ENCODE results near the gene SDK1.

SDK1 gene

DNA sequence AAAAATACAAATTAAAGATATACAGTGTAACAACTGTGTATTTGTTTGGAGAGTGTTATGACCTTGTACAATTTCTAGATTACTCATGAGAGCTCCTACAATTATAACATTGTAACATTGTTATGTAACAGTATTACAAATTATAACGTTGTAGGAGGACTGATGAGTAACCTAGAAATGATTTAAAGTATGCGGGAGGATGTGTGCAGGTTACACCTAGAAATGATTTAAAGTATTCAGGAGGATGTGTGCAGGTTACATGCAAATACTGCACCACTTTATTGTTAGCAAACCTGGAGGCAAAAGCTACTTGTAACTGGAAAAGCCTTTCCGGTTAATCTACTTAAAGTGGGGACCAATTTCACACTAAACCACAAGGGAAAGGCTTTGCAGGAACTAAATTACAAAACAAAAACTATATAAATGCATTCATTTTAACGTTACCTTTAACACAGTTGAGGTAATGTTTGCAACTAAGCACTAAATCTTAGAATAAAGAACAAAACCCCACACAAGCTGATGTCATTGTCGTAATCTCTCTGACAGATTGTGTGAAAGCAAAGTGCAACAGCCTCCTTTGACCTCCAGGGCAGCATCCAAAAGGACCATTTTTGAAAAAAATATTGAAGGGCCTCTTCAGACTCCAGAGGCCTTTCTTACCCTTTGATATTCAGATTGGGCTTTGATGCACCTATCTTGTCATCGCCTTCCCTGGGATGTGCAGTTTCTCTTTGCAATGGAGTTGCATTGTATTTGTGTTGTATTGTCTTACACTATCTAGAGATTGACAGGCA, 858.9 kb downstream of the SDK1 start:
- Histone ChIP-seq H3K27me3 (ENCODE audit: control insufficient read depth, insufficient read depth, low read length) (no peaks in the 10 kb centered on the region), H3K36me3 (ENCODE audit: control insufficient read depth, insufficient read depth, low read length) (no peaks in the 10 kb centered on the region), H3K4me2 (ENCODE audit: low read length) (no peak overlapping the region), H3K79me2 (no peaks in the 10 kb centered on the region), H3K4me1 (no peaks in the 10 kb centered on the region), H3K27ac (no peak overlapping the region), H3K9me3 (ENCODE audit: control insufficient read depth, low read length) (no peaks in the 10 kb centered on the region), H2AFZ (no peak overlapping the region), H3K4me3 (ENCODE audit: low read depth, low read length) (no peak overlapping the region), H3K9ac (no peak overlapping the region)
- TF ChIP-seq, protein P1, sequence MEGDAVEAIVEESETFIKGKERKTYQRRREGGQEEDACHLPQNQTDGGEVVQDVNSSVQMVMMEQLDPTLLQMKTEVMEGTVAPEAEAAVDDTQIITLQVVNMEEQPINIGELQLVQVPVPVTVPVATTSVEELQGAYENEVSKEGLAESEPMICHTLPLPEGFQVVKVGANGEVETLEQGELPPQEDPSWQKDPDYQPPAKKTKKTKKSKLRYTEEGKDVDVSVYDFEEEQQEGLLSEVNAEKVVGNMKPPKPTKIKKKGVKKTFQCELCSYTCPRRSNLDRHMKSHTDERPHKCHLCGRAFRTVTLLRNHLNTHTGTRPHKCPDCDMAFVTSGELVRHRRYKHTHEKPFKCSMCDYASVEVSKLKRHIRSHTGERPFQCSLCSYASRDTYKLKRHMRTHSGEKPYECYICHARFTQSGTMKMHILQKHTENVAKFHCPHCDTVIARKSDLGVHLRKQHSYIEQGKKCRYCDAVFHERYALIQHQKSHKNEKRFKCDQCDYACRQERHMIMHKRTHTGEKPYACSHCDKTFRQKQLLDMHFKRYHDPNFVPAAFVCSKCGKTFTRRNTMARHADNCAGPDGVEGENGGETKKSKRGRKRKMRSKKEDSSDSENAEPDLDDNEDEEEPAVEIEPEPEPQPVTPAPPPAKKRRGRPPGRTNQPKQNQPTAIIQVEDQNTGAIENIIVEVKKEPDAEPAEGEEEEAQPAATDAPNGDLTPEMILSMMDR (IDR thresholded peaks at IDR 0.05), result no peak

DNA sequence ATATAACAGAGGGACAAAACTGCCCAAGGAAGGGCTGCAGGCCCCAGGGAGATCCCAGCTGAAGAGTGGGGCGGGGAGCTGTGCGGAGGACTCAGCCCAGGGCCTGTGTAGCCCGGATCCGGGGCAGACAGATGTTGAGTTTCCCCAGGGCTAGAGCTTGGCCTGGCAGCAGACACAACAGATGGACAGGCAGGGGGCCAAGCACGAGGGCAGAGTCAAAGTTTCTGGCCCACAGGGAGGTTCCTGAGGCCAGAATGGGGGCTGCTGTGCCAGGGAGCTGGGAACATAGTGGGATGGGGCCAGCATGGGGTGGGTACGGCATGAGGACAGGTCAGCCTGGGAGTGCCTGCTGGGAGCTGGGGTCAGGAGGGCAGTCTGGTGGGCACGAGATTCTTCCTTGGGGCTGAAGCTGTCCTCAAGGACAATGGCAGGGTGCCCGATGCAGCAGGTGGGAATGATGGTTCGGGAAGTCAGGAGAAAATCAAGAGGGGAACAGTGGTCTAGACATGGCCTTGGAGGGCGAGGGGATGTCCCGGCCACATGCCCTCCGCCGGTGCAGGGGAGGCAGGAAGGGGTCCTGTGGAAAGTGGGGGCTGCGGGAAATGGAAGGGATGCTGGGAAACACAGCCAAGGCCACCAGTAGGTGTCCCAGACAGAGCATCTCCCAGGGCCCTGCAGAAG, 862.0 kb downstream of the SDK1 start:
- H3K36me3 ChIP-seq (ENCODE audit: control insufficient read depth, insufficient read depth, low read length), result no peaks in the 10 kb centered on the region
- no peaks in the 10 kb centered on the region for H3K4me1 ChIP-seq
- no peak overlapping the region for H3K27ac ChIP-seq
- H3K9me3 ChIP-seq (ENCODE audit: control insufficient read depth, low read length), result no peaks in the 10 kb centered on the region
- H3K9ac ChIP-seq, result no peak overlapping the region
- H2AFZ ChIP-seq, result no peak overlapping the region
- no peaks in the 10 kb centered on the region for H3K27me3 ChIP-seq (ENCODE audit: control insufficient read depth, insufficient read depth, low read length)
- no peaks in the 10 kb centered on the region for H3K79me2 ChIP-seq
- TF ChIP-seq, protein P1 (IDR thresholded peaks at IDR 0.05), result no peak
- no peak overlapping the region for H3K4me2 ChIP-seq (ENCODE audit: low read length)
- H3K4me3 ChIP-seq (ENCODE audit: low read depth, low read length), result no peak overlapping the region

DNA sequence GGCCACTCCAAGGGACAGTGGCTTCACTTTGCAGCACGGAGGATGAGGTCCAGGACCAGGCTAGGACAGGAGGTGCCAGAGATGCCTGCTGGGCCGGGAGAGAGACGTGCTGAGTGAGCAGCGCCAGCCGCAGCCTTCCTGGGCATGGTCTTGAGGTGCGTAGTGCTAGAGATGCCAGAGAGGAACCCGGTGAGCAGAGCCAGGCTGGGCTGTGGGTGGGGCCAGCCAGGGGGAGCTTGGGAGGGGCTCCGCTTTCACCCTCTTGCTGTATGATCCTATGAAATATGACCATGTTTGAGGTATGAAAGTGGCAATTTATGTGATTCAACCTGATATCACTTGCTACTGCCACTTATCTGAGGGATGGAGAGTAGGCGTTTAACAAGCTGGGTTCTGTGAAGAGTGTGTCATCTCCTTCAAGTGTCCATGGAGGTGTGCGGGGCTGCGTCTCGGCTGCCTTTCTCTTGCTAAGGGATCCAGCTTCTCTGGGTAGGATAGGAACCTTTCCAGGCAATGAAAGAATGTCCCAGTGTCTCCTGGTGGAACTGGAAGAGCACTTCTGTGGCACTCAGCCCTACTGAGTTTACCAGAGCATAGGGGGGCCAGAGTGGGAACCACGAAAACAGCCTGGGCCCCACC, 862.6 kb downstream of the SDK1 start:
- H2AFZ ChIP-seq, result no peak overlapping the region
- TF ChIP-seq, protein P1 (IDR thresholded peaks at IDR 0.05), result no peak
- H3K9ac ChIP-seq, result no peak overlapping the region
- H3K4me1 ChIP-seq, result no peaks in the 10 kb centered on the region
- no peaks in the 10 kb centered on the region for H3K79me2 ChIP-seq
- H3K4me2 ChIP-seq (ENCODE audit: low read length), result no peak overlapping the region
- H3K4me3 ChIP-seq (ENCODE audit: low read depth, low read length), result no peak overlapping the region
- no peak overlapping the region for H3K27ac ChIP-seq
- H3K36me3 ChIP-seq (ENCODE audit: control insufficient read depth, insufficient read depth, low read length), result no peaks in the 10 kb centered on the region
- no peaks in the 10 kb centered on the region for H3K9me3 ChIP-seq (ENCODE audit: control insufficient read depth, low read length)
- H3K27me3 ChIP-seq (ENCODE audit: control insufficient read depth, insufficient read depth, low read length), result no peaks in the 10 kb centered on the region

DNA sequence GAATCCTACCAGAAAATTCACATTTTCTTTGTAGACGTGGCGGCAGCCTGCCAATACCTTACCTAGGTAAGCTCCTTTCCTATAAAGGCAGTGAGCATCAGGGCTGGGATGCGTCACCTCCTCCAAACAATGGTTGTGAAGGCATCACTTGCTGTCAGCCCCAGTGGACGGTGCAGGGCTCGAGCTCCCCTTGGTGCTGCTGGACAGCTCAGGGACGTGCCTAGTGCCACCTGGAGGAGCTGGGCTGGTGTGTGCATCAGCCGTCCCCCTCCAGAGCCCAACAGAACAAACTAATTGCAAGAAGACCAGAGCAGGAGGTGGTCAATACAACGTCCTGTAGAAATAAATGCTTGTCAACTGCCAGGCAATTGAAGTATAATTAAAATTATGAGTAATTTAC, 863.5 kb downstream of the SDK1 start:
- TF ChIP-seq, protein P1 (IDR thresholded peaks at IDR 0.05), result no peak
- H3K4me2 ChIP-seq (ENCODE audit: low read length), result no peak overlapping the region
- no peaks in the 10 kb centered on the region for H3K9me3 ChIP-seq (ENCODE audit: control insufficient read depth, low read length)
- no peaks in the 10 kb centered on the region for H3K36me3 ChIP-seq (ENCODE audit: control insufficient read depth, insufficient read depth, low read length)
- no peak overlapping the region for H3K27ac ChIP-seq
- H3K27me3 ChIP-seq (ENCODE audit: control insufficient read depth, insufficient read depth, low read length), result no peaks in the 10 kb centered on the region
- H2AFZ ChIP-seq, result no peak overlapping the region
- no peaks in the 10 kb centered on the region for H3K79me2 ChIP-seq
- H3K4me1 ChIP-seq, result no peaks in the 10 kb centered on the region
- no peak overlapping the region for H3K4me3 ChIP-seq (ENCODE audit: low read depth, low read length)
- no peak overlapping the region for H3K9ac ChIP-seq

Measured in parathyroid adenoma (tissue), 2 donors.